ENCODE results near the gene NSUN7.

NSUN7 gene

GRCh38 chr4:40826821-40827220 lies 77.1 kb downstream of the NSUN7 start:
- Histone ChIP-seq H4K20me1 (ENCODE audit: insufficient read depth, low read length, poor library complexity, severe bottlenecking) (no peaks in the 10 kb centered on the region), H3K4me2 (ENCODE audit: low read depth, low read length, poor library complexity, severe bottlenecking) (no peak overlapping the region), H3K4me1 (ENCODE audit: insufficient read depth, low read length, poor library complexity, severe bottlenecking) (no peaks in the 10 kb centered on the region), H3K36me3 (ENCODE audit: insufficient read depth, low read length) (no peaks in the 10 kb centered on the region), H3K4me3 (ENCODE audit: low read length, poor library complexity, severe bottlenecking) (no peak overlapping the region), H2AFZ (ENCODE audit: low read length) (no peak overlapping the region), H3K79me2 (ENCODE audit: insufficient read depth, low read length) (no peaks in the 10 kb centered on the region), H3K9me2 (replicated peaks; ENCODE audit: low read depth, low read length) (no peaks in the 10 kb centered on the region), H3K9ac (ENCODE audit: low read depth, low read length, poor library complexity, severe bottlenecking) (no peak overlapping the region), H3F3A (ENCODE audit: low read depth) (no peaks in the 10 kb centered on the region), H3K27me3 (ENCODE audit: insufficient read depth, low read length, poor library complexity, severe bottlenecking) (no peaks in the 10 kb centered on the region), H3K9me3 (ENCODE audit: insufficient read depth, low read depth, low read length) (no peaks in the 10 kb centered on the region)
- TF ChIP-seq EZH2phosphoT487 (IDR thresholded peaks at IDR 0.05; ENCODE audit: borderline replicate concordance), result no peak

DNA sequence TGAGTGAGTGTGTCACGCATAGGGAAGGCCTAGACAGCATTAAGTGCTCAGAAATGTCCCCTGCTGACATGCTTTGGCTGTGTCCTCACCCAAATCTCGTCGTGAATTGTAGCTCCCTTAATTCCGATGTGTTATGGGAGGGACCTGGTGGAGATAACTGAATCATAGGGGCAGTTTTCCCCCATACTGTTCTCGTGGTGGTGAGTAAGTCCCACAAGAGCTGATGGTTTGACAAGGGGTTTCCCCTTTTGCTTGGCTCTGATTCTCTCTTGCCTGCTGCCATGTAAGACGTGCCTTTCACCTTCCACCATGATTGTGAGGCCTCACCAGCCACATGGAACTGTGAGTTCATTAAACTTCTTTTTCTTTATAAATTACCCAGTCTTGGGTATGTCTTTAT lies 78.0 kb downstream of the NSUN7 start:
- H3K36me3 ChIP-seq (ENCODE audit: insufficient read depth, low read length), result no peaks in the 10 kb centered on the region

DNA sequence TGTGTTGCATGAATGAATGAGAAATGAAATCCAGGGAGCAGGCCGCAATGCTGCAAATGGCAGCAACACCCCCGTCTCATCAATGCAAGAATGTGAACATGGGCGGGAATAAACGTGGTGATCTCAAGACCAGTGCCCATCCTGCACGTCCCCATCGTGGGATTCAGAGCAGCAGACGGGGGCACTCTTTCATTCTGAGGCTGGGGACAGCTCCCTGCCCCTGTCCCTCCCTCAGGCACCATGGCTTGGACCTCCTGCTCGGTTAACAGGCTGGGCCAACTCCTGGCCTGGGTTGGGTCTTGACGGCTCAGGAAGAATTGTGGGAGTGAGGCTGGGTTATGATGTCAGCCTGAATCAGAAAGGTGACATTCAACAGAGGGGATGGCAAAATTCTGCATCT lies 78.9 kb downstream of the NSUN7 start:
- H3K36me3 ChIP-seq (ENCODE audit: insufficient read depth, low read length), result no peaks in the 10 kb centered on the region

More for the DNA sequence above, 78.0 kb downstream of the NSUN7 start:
- no peaks in the 10 kb centered on the region for H3F3A ChIP-seq (ENCODE audit: low read depth)
- H2AFZ ChIP-seq (ENCODE audit: low read length), result no peak overlapping the region
- no peaks in the 10 kb centered on the region for H3K9me2 ChIP-seq (replicated peaks; ENCODE audit: low read depth, low read length)
- no peaks in the 10 kb centered on the region for H3K9me3 ChIP-seq (ENCODE audit: insufficient read depth, low read depth, low read length)
- H3K4me3 ChIP-seq (ENCODE audit: low read length, poor library complexity, severe bottlenecking), result no peak overlapping the region
- H3K27me3 ChIP-seq (ENCODE audit: insufficient read depth, low read length, poor library complexity, severe bottlenecking), result no peaks in the 10 kb centered on the region
- no peaks in the 10 kb centered on the region for H4K20me1 ChIP-seq (ENCODE audit: insufficient read depth, low read length, poor library complexity, severe bottlenecking)
- H3K79me2 ChIP-seq (ENCODE audit: insufficient read depth, low read length), result no peaks in the 10 kb centered on the region
- no peak overlapping the region for H3K9ac ChIP-seq (ENCODE audit: low read depth, low read length, poor library complexity, severe bottlenecking)
- H3K4me2 ChIP-seq (ENCODE audit: low read depth, low read length, poor library complexity, severe bottlenecking), result no peak overlapping the region
- H3K4me1 ChIP-seq (ENCODE audit: insufficient read depth, low read length, poor library complexity, severe bottlenecking), result no peaks in the 10 kb centered on the region
- TF ChIP-seq, protein P1, sequence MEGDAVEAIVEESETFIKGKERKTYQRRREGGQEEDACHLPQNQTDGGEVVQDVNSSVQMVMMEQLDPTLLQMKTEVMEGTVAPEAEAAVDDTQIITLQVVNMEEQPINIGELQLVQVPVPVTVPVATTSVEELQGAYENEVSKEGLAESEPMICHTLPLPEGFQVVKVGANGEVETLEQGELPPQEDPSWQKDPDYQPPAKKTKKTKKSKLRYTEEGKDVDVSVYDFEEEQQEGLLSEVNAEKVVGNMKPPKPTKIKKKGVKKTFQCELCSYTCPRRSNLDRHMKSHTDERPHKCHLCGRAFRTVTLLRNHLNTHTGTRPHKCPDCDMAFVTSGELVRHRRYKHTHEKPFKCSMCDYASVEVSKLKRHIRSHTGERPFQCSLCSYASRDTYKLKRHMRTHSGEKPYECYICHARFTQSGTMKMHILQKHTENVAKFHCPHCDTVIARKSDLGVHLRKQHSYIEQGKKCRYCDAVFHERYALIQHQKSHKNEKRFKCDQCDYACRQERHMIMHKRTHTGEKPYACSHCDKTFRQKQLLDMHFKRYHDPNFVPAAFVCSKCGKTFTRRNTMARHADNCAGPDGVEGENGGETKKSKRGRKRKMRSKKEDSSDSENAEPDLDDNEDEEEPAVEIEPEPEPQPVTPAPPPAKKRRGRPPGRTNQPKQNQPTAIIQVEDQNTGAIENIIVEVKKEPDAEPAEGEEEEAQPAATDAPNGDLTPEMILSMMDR (conservative IDR thresholded peaks at IDR 0.05; ENCODE audit: low read length), result no peak
- no peak for TF ChIP-seq EZH2phosphoT487 (IDR thresholded peaks at IDR 0.05; ENCODE audit: borderline replicate concordance)

GRCh38 chr4:40829586-40829985 lies 79.8 kb downstream of the NSUN7 start:
- H4K20me1 ChIP-seq (ENCODE audit: insufficient read depth, low read length, poor library complexity, severe bottlenecking), result no peaks in the 10 kb centered on the region
- no peaks in the 10 kb centered on the region for H3K4me1 ChIP-seq (ENCODE audit: insufficient read depth, low read length, poor library complexity, severe bottlenecking)
- no peaks in the 10 kb centered on the region for H3K9me2 ChIP-seq (replicated peaks; ENCODE audit: low read depth, low read length)
- H3K79me2 ChIP-seq (ENCODE audit: insufficient read depth, low read length), result no peaks in the 10 kb centered on the region
- TF ChIP-seq, protein P1 (conservative IDR thresholded peaks at IDR 0.05; ENCODE audit: low read length), result no peak
- no peak for TF ChIP-seq EZH2phosphoT487 (IDR thresholded peaks at IDR 0.05; ENCODE audit: borderline replicate concordance)
- no peak overlapping the region for H3K9ac ChIP-seq (ENCODE audit: low read depth, low read length, poor library complexity, severe bottlenecking)
- no peaks in the 10 kb centered on the region for H3F3A ChIP-seq (ENCODE audit: low read depth)
- H3K36me3 ChIP-seq (ENCODE audit: insufficient read depth, low read length), result no peaks in the 10 kb centered on the region
- H3K9me3 ChIP-seq (ENCODE audit: insufficient read depth, low read depth, low read length), result no peaks in the 10 kb centered on the region
- H3K4me3 ChIP-seq (ENCODE audit: low read length, poor library complexity, severe bottlenecking), result no peak overlapping the region
- H3K4me2 ChIP-seq (ENCODE audit: low read depth, low read length, poor library complexity, severe bottlenecking), result no peak overlapping the region
- no peaks in the 10 kb centered on the region for H3K27me3 ChIP-seq (ENCODE audit: insufficient read depth, low read length, poor library complexity, severe bottlenecking)
- no peak overlapping the region for H2AFZ ChIP-seq (ENCODE audit: low read length)

More for the DNA sequence above, 78.9 kb downstream of the NSUN7 start:
- H3K9me2 ChIP-seq (replicated peaks; ENCODE audit: low read depth, low read length), result no peaks in the 10 kb centered on the region
- H3K4me3 ChIP-seq (ENCODE audit: low read length, poor library complexity, severe bottlenecking), result no peak overlapping the region
- TF ChIP-seq, protein P1 (conservative IDR thresholded peaks at IDR 0.05; ENCODE audit: low read length), result no peak
- no peak for TF ChIP-seq EZH2phosphoT487 (IDR thresholded peaks at IDR 0.05; ENCODE audit: borderline replicate concordance)
- no peak overlapping the region for H2AFZ ChIP-seq (ENCODE audit: low read length)
- no peaks in the 10 kb centered on the region for H3K9me3 ChIP-seq (ENCODE audit: insufficient read depth, low read depth, low read length)
- no peak overlapping the region for H3K4me2 ChIP-seq (ENCODE audit: low read depth, low read length, poor library complexity, severe bottlenecking)
- no peaks in the 10 kb centered on the region for H4K20me1 ChIP-seq (ENCODE audit: insufficient read depth, low read length, poor library complexity, severe bottlenecking)
- H3K4me1 ChIP-seq (ENCODE audit: insufficient read depth, low read length, poor library complexity, severe bottlenecking), result no peaks in the 10 kb centered on the region
- H3K79me2 ChIP-seq (ENCODE audit: insufficient read depth, low read length), result no peaks in the 10 kb centered on the region
- no peaks in the 10 kb centered on the region for H3F3A ChIP-seq (ENCODE audit: low read depth)
- H3K9ac ChIP-seq (ENCODE audit: low read depth, low read length, poor library complexity, severe bottlenecking), result no peak overlapping the region
- H3K27me3 ChIP-seq (ENCODE audit: insufficient read depth, low read length, poor library complexity, severe bottlenecking), result no peaks in the 10 kb centered on the region

All from Loucy (cell line).